ENCODE results near the gene CKMT1B. TPM values are rescaled to one million over a fixed set of nuclear protein-coding genes. Genes with fewer than 3 reads are reported as not detected.
"Not testable (repeated sequence)": the region's sequence is repeated elsewhere in the genome, so short reads cannot be mapped to it uniquely, and the experiment has no call there.

CKMT1B gene
- not detected for total RNA-seq

DNA sequence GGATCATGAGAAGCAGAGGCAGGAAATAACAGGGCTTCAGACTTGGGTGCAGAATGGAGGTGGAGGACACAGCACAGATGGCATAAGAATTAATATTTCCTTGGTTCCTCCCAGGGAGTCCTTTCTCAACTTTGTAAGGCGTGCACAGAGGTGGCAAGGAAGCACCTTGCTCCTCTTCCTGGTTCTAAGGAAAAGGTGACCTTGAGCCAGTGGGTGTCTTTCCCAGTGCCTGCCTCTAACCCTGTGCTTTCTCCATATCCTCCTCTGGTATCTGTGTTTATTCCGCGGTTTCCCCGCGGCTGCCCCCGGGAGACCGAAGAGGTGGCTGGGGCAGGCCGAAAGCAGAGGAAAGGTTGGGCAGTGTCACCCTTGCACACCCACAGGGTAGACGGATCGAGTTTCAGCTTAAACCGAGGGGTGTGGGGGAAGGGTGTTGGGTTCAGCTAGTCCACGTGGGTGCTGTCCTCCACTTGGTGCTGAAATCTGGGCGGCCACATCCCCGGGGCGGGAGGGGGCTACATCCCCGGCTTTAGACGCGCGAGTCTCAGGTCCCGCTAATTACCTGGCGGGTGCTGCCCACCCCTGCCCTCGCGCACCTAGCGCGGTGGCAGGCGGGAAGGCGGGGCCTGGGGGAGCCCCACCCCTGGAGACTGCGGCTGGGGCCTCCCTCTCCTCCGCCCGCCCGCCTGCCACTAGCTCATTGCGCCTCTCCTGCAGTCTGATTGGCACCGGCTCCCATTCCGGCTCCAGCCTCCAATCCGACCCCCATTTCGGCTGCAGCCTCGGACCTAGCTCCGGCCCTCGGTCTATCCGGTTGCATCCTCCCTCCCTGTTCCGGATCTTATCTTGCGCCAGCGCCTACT is at the start of gene CKMT1B:
CKMT1B (plus strand) TSS at position 700 of the 863 bp plus-strand sequence. CDS start 192 bp downstream, outside the sequence.
- DNase-seq = not testable (repeated sequence)

GRCh38 chr15:43544266-43544665 is 49.6 kb upstream of the CKMT1B start:
- no peak for DNase-seq

GRCh38 chr15:43545426-43545825 is 48.4 kb upstream of the CKMT1B start:
- no peak for DNase-seq

DNA sequence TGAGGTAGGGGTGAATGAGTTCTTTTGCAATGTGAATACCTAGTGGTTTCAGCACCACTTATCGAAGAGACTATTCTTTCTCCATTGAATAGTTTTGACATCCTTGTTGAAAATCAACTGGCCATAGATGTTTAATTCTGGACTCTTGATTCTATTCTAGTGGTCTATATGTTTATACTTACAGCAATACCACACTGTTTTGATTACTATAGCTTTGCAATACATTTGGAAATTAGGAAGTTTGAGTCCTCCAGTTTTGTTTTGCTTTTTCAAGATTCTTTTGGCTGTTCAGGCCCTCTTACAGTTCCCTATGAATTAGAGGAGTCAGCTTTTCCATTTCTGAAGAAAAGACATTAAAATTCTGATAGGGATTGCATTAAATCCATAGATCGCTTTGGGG is 46.3 kb upstream of the CKMT1B start:
- DNase-seq = no peak

GRCh38 chr15:43550527-43551363 is 43.1 kb upstream of the CKMT1B start:
- no peak for DNase-seq

- no peak for DNase-seq
Observed at GRCh38 chr15:43552256-43552655, 41.6 kb upstream of the CKMT1B start.

GRCh38 chr15:43552986-43553385 is 40.8 kb upstream of the CKMT1B start:
- no peak for DNase-seq

DNA sequence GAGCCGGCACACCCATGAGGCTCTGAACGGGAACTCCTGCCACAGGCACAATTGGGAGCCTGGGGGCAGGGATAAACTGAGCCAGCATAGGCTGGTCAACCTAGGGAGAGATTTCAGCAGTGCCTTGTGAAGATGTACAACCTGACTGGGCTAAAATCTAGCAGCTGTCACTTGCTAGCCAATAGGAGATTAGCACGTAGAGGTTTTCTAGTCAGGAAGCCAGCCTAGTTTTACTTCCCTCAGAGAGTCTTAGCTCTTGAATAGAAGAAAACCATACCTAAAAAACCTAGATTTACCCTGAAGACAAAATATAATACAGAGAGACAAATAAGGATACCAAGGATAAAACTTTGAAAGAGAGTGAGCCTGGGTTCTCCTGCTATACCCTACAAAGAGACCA is 31.1 kb upstream of the CKMT1B start:
- not testable (repeated sequence) for DNase-seq

- not testable (repeated sequence) for DNase-seq
Observed at GRCh38 chr15:43563793-43564192, 30.0 kb upstream of the CKMT1B start.

GRCh38 chr15:43566615-43567014 is 27.2 kb upstream of the CKMT1B start:
- DNase-seq = not testable (repeated sequence)

DNA sequence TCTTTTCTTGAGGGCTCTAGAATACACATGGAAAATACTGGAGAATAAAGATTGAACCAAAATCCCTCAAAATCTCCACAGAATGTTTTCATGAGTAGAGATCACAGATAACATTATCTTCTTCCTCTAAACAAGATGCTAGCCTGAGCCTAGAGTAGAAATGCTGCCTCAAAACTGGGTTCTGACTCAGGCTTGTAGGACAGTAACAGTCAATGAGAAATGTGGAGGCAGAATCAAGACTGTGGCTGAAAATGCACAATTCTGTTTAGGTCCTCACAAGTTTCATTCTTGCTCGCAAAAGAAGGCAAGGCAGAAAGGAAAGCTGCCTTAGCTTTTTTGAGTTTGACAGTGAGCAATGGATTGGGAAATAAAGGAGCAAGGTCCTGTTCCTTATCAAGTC is 19.2 kb upstream of the CKMT1B start:
- not testable (repeated sequence) for DNase-seq

- not testable (repeated sequence) for DNase-seq
Observed at GRCh38 chr15:43589778-43590466, 3.9 kb upstream of the CKMT1B start, which contains the start of gene PPIP5K1. PPIP5K1 (minus strand) TSS chr15:43590208; CDS start chr15:43584504, 5,704 bp downstream.

- not testable (repeated sequence) for DNase-seq
Observed at GRCh38 chr15:43592841-43593240, 986 bp upstream of the CKMT1B start.

DNA sequence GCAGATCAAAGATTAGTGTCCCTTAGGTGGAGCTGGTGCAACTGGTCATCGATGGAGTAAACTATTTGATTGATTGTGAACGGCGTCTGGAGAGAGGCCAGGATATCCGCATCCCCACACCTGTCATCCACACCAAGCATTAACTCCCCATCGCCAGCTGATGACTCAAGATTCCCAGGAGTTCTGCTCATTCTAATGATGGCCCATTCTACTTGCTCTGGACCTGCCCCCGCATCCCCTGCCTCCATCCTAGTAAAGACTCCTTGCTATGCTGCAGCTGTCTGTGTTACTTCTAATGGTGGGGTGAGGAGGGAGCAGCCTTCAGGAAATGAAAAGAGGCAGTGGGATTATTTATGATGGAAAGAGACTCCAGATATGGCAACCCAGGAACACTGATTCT is 5.3 kb downstream of the CKMT1B start:
- DNase-seq = not testable (repeated sequence)

- not testable (repeated sequence) for DNase-seq
Observed at GRCh38 chr15:43600200-43600599, 6.4 kb downstream of the CKMT1B start.

DNA sequence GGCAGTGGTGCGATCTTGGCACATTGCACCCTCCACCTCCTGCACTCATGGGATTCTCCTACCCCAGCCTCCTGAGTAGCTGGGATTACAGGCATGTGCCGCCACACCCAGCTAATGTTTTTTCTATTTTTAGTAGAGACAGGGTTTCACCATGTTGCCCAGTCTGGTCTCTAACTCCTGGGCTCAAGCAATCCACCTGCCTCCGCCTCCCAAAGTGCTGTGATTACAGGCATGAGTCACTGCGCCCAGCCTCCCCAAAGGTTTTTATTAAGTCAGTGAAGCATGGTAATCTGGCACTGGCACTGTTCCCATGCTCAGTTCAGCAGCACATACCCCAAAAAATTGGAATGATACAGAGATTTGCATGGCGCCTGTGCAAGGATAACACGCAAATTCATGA is 8.4 kb downstream of the CKMT1B start:
- DNase-seq = not testable (repeated sequence)

DNA sequence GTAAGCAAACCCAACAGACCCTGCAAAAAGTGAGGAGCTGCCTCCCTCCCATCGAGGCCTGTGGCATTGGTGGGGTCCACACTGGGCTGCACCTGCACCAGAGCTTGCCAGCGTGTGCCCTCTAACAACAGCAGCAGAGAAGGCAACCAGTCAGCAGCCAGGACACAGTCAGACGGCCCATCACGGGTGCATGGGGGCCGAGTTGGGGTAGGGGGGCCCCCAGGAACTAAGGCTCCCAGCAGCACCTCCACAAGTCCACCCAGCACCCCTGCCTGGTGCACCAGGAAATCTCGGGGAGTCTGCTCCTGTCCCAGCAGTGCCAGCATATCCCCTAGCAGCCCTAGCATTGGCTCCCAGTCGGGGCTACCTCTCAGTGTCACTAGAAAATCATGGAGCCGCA is 23.9 kb downstream of the CKMT1B start:
- not testable (repeated sequence) for DNase-seq

DNA sequence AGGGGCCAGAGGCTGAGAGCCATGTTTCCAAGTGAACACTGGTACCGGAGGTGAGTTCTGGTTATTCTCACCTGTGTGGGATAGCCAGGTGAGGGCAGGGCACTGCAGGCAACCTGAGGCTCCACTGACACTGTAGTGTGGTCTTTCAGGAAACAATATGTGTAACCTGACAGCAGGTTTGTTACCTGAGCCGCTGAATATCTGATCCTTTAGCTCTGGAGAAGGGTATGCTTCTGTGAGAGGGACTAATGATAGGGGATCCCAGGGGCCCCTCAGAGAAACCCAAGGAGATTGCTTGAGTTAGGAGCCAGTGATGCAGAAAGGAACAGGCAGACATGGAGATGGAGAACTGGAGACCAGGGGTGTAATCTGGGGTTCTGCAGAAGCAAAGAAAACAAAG is 24.9 kb downstream of the CKMT1B start, which contains the start of gene STRC:
STRC (minus strand) TSS at position 101 of the 400 bp plus-strand sequence; CDS start at position 23, 78 bp downstream.
- not testable (repeated sequence) for DNase-seq

DNA sequence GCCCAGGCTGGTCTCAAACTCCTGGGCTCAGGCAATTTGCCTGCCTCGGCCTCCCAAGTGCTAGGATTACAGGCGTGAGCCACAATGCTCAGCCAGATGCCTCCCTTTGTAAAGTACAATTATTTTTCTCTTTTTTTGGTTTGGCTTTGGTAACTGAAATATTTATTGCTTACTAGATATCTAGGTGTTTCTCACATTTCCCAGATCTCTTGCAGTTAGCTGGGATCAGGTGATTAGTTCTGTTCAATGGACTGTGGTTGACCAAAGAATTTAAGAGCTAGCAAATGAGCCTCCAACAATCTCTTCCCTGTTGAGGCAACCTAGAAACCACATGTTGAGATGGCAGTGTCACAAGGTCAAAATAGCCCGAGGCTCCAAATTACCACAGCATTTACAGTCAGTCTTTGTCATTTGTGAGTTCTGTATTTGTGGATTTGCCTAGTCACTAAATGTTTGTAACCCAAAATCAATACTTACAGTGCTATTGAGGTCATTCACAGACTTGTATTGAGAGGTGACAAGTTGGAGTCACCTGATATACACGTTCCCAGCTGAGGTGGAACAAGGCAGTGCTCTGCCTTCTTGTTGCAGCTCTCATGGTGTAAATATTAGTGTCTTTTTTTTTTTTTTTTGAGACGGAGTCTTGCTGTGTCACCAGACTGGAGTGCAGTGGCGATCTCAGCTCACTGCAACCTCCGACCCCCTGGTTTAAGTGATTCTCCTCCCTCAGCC is 28.4 kb downstream of the CKMT1B start:
- DNase-seq = not testable (repeated sequence)

GRCh38 chr15:43625106-43625505 is 31.3 kb downstream of the CKMT1B start:
- no peak for DNase-seq

DNA sequence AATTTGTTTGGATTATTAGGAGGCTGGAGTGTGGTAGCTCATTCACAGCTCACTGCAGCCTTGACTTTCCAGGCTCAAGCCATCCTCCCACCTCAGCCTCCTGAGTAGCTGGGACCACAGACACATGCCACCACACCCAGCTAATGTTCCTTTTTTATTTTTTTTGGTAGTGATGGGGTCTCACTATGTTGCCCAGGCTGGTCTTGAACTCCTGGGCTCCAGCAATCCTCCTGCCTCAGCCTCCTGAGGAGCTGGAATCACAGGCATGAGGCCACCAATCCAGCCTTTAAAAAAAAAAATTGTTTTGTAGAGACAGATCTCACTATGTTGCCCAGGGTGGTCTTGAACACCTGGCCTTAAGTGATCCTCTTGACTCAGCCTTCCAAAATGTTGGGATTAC is 33.1 kb downstream of the CKMT1B start:
- not testable (repeated sequence) for DNase-seq

Data from effector CD4-positive, alpha-beta T cell (primary cell).